ENCODE measurements around the gene DPP6.

Gene DPP6

DNA sequence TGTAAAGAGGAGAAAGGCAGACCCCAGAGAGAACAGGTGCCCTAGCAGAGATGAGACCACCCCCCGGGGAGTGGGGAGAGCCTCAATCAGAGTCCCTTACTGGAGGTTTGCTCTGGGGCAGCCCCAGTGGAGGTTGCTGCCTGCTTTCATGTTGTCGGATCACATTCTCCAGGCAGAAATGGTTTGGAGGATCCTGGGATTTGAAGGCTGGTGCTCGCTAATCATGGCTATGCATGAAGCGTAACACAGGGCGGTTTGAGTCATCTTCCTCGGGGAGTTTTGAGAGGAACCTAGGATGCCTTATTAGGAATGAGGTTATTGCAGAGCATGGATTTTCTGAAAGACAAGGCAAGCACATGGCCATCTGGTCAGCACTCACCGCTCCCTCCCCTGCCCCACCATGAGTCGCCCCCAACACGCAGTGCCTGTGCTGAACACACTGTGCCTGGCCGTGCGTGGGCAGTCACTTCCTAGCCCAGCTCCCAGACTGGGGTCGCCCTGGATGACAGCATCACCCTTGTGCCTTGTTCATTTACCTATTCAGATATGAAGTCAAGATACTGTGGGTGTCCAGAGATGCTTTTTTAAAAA lies 319.9 kb downstream of the DPP6 start:
- in situ Hi-C loops (cut with MboI; ENCODE audit: low pct_unique_long_range_greater_than_20kb, low sequenced_read_pairs, unreplicated experiment): no loop called here
- no peak for DNase-seq (ENCODE audit: low spot score)
- TF ChIP-seq, protein P1, sequence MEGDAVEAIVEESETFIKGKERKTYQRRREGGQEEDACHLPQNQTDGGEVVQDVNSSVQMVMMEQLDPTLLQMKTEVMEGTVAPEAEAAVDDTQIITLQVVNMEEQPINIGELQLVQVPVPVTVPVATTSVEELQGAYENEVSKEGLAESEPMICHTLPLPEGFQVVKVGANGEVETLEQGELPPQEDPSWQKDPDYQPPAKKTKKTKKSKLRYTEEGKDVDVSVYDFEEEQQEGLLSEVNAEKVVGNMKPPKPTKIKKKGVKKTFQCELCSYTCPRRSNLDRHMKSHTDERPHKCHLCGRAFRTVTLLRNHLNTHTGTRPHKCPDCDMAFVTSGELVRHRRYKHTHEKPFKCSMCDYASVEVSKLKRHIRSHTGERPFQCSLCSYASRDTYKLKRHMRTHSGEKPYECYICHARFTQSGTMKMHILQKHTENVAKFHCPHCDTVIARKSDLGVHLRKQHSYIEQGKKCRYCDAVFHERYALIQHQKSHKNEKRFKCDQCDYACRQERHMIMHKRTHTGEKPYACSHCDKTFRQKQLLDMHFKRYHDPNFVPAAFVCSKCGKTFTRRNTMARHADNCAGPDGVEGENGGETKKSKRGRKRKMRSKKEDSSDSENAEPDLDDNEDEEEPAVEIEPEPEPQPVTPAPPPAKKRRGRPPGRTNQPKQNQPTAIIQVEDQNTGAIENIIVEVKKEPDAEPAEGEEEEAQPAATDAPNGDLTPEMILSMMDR (IDR thresholded peaks at IDR 0.05; ENCODE audit: extremely low read depth, insufficient read depth, missing control alignments): no peak

- TF ChIP-seq, protein P1 (IDR thresholded peaks at IDR 0.05; ENCODE audit: extremely low read depth, insufficient read depth, missing control alignments): no peak
- in situ Hi-C loops (cut with MboI; ENCODE audit: low pct_unique_long_range_greater_than_20kb, low sequenced_read_pairs, unreplicated experiment): no loop called here
- no peak for DNase-seq (ENCODE audit: low spot score)
These were observed 321.8 kb downstream of the DPP6 start for GRCh38 chr7:154373956-154374355.

DNA sequence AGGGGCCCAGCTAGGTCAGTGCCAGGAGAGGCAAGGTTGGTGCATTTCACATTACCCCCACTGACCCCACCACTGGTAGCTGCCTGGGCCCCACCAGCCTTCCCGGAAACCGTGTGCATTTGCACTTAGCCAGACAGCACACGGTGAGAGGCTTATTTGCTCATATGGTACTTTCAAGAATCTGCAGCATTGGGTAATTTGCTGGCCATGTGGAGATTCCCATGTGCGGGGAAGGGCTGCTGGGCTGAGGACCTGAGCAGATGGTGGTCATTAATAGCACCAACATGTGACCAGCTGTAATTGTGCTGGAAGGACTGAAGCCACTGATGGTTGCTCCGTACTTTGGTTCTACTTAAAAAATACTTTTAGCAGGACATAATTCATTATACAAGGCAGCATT lies 323.8 kb downstream of the DPP6 start:
- no peak for DNase-seq (ENCODE audit: low spot score)
- in situ Hi-C loops (cut with MboI; ENCODE audit: low pct_unique_long_range_greater_than_20kb, low sequenced_read_pairs, unreplicated experiment): no loop called here
- TF ChIP-seq, protein P1 (IDR thresholded peaks at IDR 0.05; ENCODE audit: extremely low read depth, insufficient read depth, missing control alignments): no peak

DNA sequence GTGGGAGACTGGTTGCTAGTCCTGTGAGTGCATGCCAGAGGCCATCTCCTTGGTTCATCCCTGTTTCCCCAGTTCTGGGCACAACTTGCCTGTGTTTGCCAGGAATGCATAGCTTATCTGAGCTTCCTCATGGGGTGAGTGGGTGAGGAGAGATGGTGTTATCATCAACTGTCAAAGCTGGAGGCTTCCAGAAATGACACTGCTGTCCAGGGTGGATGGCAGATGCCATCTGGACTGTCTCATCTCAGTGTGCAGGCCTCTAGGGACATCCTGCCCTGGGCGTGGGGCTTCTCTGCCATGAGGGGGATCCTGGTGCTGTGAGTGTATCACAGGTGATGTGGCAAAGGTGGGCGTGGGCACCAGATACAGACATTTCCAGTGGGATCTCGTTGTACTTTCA lies 328.6 kb downstream of the DPP6 start:
- TF ChIP-seq, protein P1 (IDR thresholded peaks at IDR 0.05; ENCODE audit: extremely low read depth, insufficient read depth, missing control alignments): no peak
- in situ Hi-C loops (cut with MboI; ENCODE audit: low pct_unique_long_range_greater_than_20kb, low sequenced_read_pairs, unreplicated experiment): no loop called here
- DNase-seq (ENCODE audit: low spot score): no peak

GRCh38 chr7:154383045-154383444 lies 330.8 kb downstream of the DPP6 start:
- in situ Hi-C loops (cut with MboI; ENCODE audit: low pct_unique_long_range_greater_than_20kb, low sequenced_read_pairs, unreplicated experiment): no loop called here
- TF ChIP-seq, protein P1 (IDR thresholded peaks at IDR 0.05; ENCODE audit: extremely low read depth, insufficient read depth, missing control alignments): no peak
- no peak for DNase-seq (ENCODE audit: low spot score)

GRCh38 chr7:154385214-154385613 lies 333.0 kb downstream of the DPP6 start:
- in situ Hi-C loops (cut with MboI; ENCODE audit: low pct_unique_long_range_greater_than_20kb, low sequenced_read_pairs, unreplicated experiment): no loop called here
- TF ChIP-seq, protein P1 (IDR thresholded peaks at IDR 0.05; ENCODE audit: extremely low read depth, insufficient read depth, missing control alignments): no peak
- DNase-seq (ENCODE audit: low spot score): no peak

Data from GM13977 (cell line).